HCT116 (cell line): ENCODE results near the gene RFWD3. TPM values are rescaled to one million over a fixed set of nuclear protein-coding genes. Genes with fewer than 3 reads are reported as not detected.

ENCODE experiments used
- ATAC-seq: fragments of 200-7000 bp; cut with Tn5 transposase; 2 replicates; pipeline ENCODE4 v1.9.1; 2020; ENCODE audit warnings: mild to moderate bottlenecking, moderate library complexity
- BruUV-seq: library from RNA; stranded (reverse); fragments of 400-500 nt; replicated peaks from 2 replicates; lab custom pipeline; 2021; lab: Mats Ljungman, UMichigan
- CTCF ChIA-PET: fragments of 300-600 bp; sonication (Branson Sonifier 250); formaldehyde crosslinking; loops from one replicate; lab custom pipeline; 2021; ENCODE audit warnings: antibody characterized with exemption; lab: Charles Lee
- POLR2A ChIA-PET: fragments of 300-600, 350-600 bp; sonication (Branson Sonifier 250); formaldehyde crosslinking; loops from one replicate; lab custom pipeline; 2021; ENCODE audit warnings: antibody characterized with exemption; lab: Charles Lee
- RAD21 ChIA-PET, 2 experiments: fragments of 300-600 bp; sonication (Branson Sonifier 250); formaldehyde crosslinking; loops; one replicate each; lab custom pipeline; 2023; ENCODE audit warnings: low total read pairs in 2 of 2; ENCODE audit not compliant: uncharacterized antibody in 2 of 2, unreplicated experiment in 2 of 2, low non-redundant PET in 1 of 2; lab: Charles Lee
- DNase-seq: peaks from one replicate; pipeline ENCODE4 v3.0.0-alpha.2; 2010; ENCODE audit warnings: low read depth, low spot score
- H2AFZ ChIP-seq: fragments of 200-600 bp; shearing (Covaris generic), sonication (generic); 2 replicates; pipeline ENCODE4 v1.6.1; 2017; ENCODE audit warnings: low read depth, mixed run types, mixed read lengths, antibody characterized with exemption, low read length; ENCODE audit not compliant: poor library complexity, severe bottlenecking
- H3K27ac ChIP-seq: 2 replicates; pipeline ENCODE4 v1.5.1; 2012; ENCODE audit warnings: low read depth, low read length
- H3K27me3 ChIP-seq: fragments of 200-600 bp; sonication (generic); 2 replicates; pipeline ENCODE4 v1.6.1; 2016; ENCODE audit warnings: mixed run types, low read length, mixed read lengths; ENCODE audit not compliant: insufficient read depth
- H3K36me3 ChIP-seq, 2 experiments: fragments of 200-500 bp in 1 of 2; fragments of 200-600 bp in 1 of 2; sonication (Bioruptor generic) in 1 of 2; sonication (generic) in 1 of 2; 2 replicates each; pipeline versions ENCODE4 v1.5.1 to v1.6.1; 2014 to 2016; ENCODE audit warnings: low read length in 2 of 2, inconsistent platforms in 1 of 2, mixed read lengths in 1 of 2, mixed run types in 1 of 2; ENCODE audit not compliant: insufficient read depth in 2 of 2, control insufficient read depth in 1 of 2
- H3K4me1 ChIP-seq, 2 experiments: fragments of 200-600 bp in 1 of 2; sonication (generic) in 1 of 2; 2 replicates each; pipeline versions ENCODE4 v1.5.1 to v1.6.1; 2012 to 2017; ENCODE audit warnings: low read length in 2 of 2, inconsistent platforms in 1 of 2, mild to moderate bottlenecking in 1 of 2, mixed read lengths in 1 of 2, mixed run types in 1 of 2, moderate library complexity in 1 of 2; ENCODE audit not compliant: insufficient read depth in 2 of 2, control insufficient read depth in 1 of 2
- H3K4me2 ChIP-seq: fragments of 200-600 bp; sonication (generic); 2 replicates; pipeline ENCODE4 v1.6.1; 2017; ENCODE audit warnings: mixed run types, low read length, mixed read lengths
- H3K4me3 ChIP-seq, 2 experiments: fragments of 200-600 bp in 1 of 2; sonication (generic) in 1 of 2; replicated peaks in 1 of 2; 2 replicates each; pipeline ENCODE4 v1.5.1; 2011 to 2016; ENCODE audit warnings: low read length in 2 of 2, control low read depth in 1 of 2, low read depth in 1 of 2, mild to moderate bottlenecking in 1 of 2, mixed read lengths in 1 of 2, mixed run types in 1 of 2
- H3K79me2 ChIP-seq: fragments of 200-600 bp; sonication (generic); 2 replicates; pipeline ENCODE4 v1.6.1; 2017; ENCODE audit warnings: mild to moderate bottlenecking, mixed run types, low read length, moderate library complexity, mixed read lengths; ENCODE audit not compliant: insufficient read depth
- H3K9ac ChIP-seq: fragments of 200-600 bp; sonication (generic); 2 replicates; pipeline ENCODE4 v1.6.1; 2016; ENCODE audit warnings: low read length, mixed read lengths
- H3K9me2 ChIP-seq: fragments of 200-600 bp; sonication (generic), shearing (Covaris generic); 2 replicates; pipeline ENCODE4 v1.6.1; 2017; ENCODE audit warnings: mixed run types, mild to moderate bottlenecking, moderate library complexity; ENCODE audit not compliant: insufficient read depth
- H3K9me3 ChIP-seq, 2 experiments: fragments of 200-500 bp in 1 of 2; fragments of 200-600 bp in 1 of 2; sonication (Bioruptor generic) in 1 of 2; sonication (generic) in 1 of 2; 2 replicates each; pipeline ENCODE4 v1.6.1; 2014 to 2017; ENCODE audit warnings: low read length in 2 of 2, mixed read lengths in 2 of 2, inconsistent platforms in 1 of 2, low read depth in 1 of 2, mild to moderate bottlenecking in 1 of 2, mixed run types in 1 of 2, moderate library complexity in 1 of 2; ENCODE audit not compliant: control insufficient read depth in 1 of 2, insufficient read depth in 1 of 2
- H4K20me1 ChIP-seq: fragments of 200-600 bp; sonication (generic), shearing (Covaris generic); 2 replicates; pipeline ENCODE4 v1.6.1; 2017; ENCODE audit warnings: mixed run types, mild to moderate bottlenecking, moderate library complexity; ENCODE audit not compliant: insufficient read depth
- CBX3 ChIP-seq: IDR thresholded peaks from 2 replicates; pipeline ENCODE4 v1.6.1; 2012; ENCODE audit warnings: low read depth
- CEBPB ChIP-seq: IDR thresholded peaks from 2 replicates; pipeline ENCODE4 v1.6.1; 2012; ENCODE audit warnings: low read depth
- ELF1 ChIP-seq: IDR thresholded peaks from 2 replicates; pipeline ENCODE4 v1.6.1; 2012; ENCODE audit warnings: low read depth, borderline replicate concordance
- EZH2phosphoT487 ChIP-seq: fragments of 200-600 bp; IDR thresholded peaks from 2 replicates; pipeline ENCODE4 v1.6.1; 2018; ENCODE audit warnings: antibody characterized with exemption, borderline replicate concordance
- FOSL1 ChIP-seq: IDR thresholded peaks from 2 replicates; pipeline ENCODE4 v1.6.1; 2012; ENCODE audit warnings: low read depth
- TCF7L2 ChIP-seq: IDR thresholded peaks from 2 replicates; pipeline ENCODE4 v1.7.0; 2011; ENCODE audit warnings: borderline replicate concordance, inconsistent platforms; ENCODE audit not compliant: insufficient read depth, insufficient read length; ENCODE audit errors: extremely low read depth
- ZBTB33 ChIP-seq: IDR thresholded peaks from 2 replicates; pipeline ENCODE4 v1.6.1; 2011; ENCODE audit warnings: mild to moderate bottlenecking, low read length, moderate library complexity; ENCODE audit not compliant: insufficient replicate concordance; ENCODE audit errors: extremely low read depth
- intact Hi-C: fragments of 100-400 bp; cut with micrococcal nuclease; formaldehyde crosslinking; loops from 2 replicates; pipeline ENCODE4 v1.10.0; 2022
- total RNA-seq: library from RNA; stranded (reverse); gene quantifications from one replicate; pipeline ENCODE4 v1.2.1, GENCODE V29; 2021; ENCODE audit not compliant: unreplicated experiment
- TF ChIP-seq, protein P1 (sequence below): IDR thresholded peaks from 2 replicates; pipeline ENCODE4 v1.6.1; 2012
- TF ChIP-seq, protein P2 (sequence below): IDR thresholded peaks from 2 replicates; pipeline ENCODE4 v1.6.1; 2012; ENCODE audit warnings: low read depth
- TF ChIP-seq, protein P3 (sequence below), 3 experiments: fragments of 200-600 bp in 1 of 3; sonication (generic) in 1 of 3; IDR thresholded peaks in 2 of 3; conservative IDR thresholded peaks in 1 of 3; 2 replicates each; pipeline ENCODE4 v1.5.1; 2012 to 2017; ENCODE audit warnings: low read depth in 2 of 3, low read length in 2 of 3, antibody characterized with exemption in 1 of 3, borderline replicate concordance in 1 of 3, control low read depth in 1 of 3, mild to moderate bottlenecking in 1 of 3, mixed read lengths in 1 of 3, mixed run types in 1 of 3, moderate library complexity in 1 of 3; ENCODE audit not compliant: insufficient read depth in 1 of 3

Gene RFWD3
- total RNA-seq, 1 experiment from 2014 or later = 83.6 TPM

DNA sequence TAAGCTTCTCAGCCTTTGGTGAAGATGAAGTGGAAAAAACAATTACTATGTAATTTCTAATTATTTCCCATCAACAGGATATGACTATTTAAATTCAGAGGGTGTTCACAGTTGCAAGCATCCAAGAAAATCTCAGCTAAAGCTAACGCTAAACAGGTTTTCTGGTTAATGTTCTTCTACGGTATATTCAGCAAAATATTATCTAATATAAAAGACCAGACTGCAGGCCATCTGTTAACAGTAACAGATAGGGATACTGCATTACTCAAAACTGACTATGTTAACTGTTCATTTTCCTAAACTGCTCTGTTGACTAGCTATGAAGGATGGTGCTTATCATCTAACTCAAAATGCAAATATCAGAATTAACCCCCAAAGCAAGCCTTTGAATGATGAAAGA is 92.5 kb downstream of the RFWD3 start:
- no peak for TF ChIP-seq ELF1
- TF ChIP-seq EZH2phosphoT487 = no peak
- Histone ChIP-seq H3K4me1 (peaks cover 73 to 87% of the 10 kb centered on the region in 2 experiments), H3K36me3 (no peaks in the 10 kb centered on the region), H3K4me2 (no peak overlapping the region), H3K4me3 (no peak overlapping the region), H3K9me2 (no peaks in the 10 kb centered on the region), H2AFZ (no peak overlapping the region), H3K27me3 (no peaks in the 10 kb centered on the region), H4K20me1 (peaks cover 8% of the 10 kb centered on the region; the same call in 1 of the 2 replicates), H3K27ac (no peak overlapping the region), H3K9me3 (no peaks in the 10 kb centered on the region), H3K9ac (no peak overlapping the region), H3K79me2 (peaks cover 93% of the 10 kb centered on the region)
- no peak for ATAC-seq
- BruUV-seq = no TSS peak
- POLR2A ChIA-PET = interaction anchor here (1.0 to 1.3 kb wide), 2 partner anchors 16 to 93 kb away, joined by 3 to 4 read pairs; partner anchors contain the start of gene RFWD3
- DNase-seq = no peak
- intact Hi-C loops = no loop called here
- RAD21 ChIA-PET = no interaction called here
- CTCF ChIA-PET = no interaction called here

DNA sequence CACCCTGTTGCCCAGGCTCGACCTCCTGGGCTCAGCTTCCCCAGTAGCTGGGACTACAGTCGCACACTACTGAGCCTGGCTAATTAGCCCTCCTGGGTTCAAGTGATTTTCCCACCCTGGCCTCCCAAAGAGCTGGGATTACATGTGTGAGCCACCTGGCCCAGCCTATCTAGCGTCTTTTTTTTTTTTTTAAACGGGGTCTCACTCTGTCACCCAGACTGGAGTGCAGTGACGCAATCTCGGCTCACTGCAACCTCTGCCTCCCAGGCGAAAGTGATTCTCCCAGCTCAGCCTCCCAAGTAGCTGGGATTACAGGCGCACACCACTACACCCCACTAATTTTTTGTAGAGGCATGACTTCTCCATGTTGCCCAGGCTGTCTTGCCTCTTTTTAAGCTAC is 93.1 kb downstream of the RFWD3 start:
- no peak for ATAC-seq
- POLR2A ChIA-PET = interaction anchor here (1.0 to 1.8 kb wide), 3 partner anchors 15 to 93 kb away, joined by 3 to 6 read pairs (median 4); partner anchors contain the start of gene RFWD3
- no peak for DNase-seq
- Histone ChIP-seq H3K9me2 (no peaks in the 10 kb centered on the region), H3K79me2 (peaks cover 93% of the 10 kb centered on the region), H3K4me2 (no peak overlapping the region), H3K4me1 (peaks cover 70 to 87% of the 10 kb centered on the region in 2 experiments), H3K27me3 (no peaks in the 10 kb centered on the region), H3K9ac (no peak overlapping the region), H3K4me3 (no peak overlapping the region), H4K20me1 (peaks cover 8% of the 10 kb centered on the region; the same call in 1 of the 2 replicates), H3K9me3 (no peaks in the 10 kb centered on the region), H3K27ac (no peak overlapping the region), H3K36me3 (no peaks in the 10 kb centered on the region), H2AFZ (no peak overlapping the region)
- RAD21 ChIA-PET = no interaction called here
- CTCF ChIA-PET = no interaction called here
- no TSS peak for BruUV-seq
- TF ChIP-seq, protein P1, sequence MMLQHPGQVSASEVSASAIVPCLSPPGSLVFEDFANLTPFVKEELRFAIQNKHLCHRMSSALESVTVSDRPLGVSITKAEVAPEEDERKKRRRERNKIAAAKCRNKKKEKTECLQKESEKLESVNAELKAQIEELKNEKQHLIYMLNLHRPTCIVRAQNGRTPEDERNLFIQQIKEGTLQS = no peak
- TF ChIP-seq CBX3 (no peak), CEBPB (peak; percentile 18; the same call in 1 of the 2 replicates), ELF1 (no peak), TCF7L2 (no peak), FOSL1 (no peak), ZBTB33 (no peak)
- TF ChIP-seq, protein P2, sequence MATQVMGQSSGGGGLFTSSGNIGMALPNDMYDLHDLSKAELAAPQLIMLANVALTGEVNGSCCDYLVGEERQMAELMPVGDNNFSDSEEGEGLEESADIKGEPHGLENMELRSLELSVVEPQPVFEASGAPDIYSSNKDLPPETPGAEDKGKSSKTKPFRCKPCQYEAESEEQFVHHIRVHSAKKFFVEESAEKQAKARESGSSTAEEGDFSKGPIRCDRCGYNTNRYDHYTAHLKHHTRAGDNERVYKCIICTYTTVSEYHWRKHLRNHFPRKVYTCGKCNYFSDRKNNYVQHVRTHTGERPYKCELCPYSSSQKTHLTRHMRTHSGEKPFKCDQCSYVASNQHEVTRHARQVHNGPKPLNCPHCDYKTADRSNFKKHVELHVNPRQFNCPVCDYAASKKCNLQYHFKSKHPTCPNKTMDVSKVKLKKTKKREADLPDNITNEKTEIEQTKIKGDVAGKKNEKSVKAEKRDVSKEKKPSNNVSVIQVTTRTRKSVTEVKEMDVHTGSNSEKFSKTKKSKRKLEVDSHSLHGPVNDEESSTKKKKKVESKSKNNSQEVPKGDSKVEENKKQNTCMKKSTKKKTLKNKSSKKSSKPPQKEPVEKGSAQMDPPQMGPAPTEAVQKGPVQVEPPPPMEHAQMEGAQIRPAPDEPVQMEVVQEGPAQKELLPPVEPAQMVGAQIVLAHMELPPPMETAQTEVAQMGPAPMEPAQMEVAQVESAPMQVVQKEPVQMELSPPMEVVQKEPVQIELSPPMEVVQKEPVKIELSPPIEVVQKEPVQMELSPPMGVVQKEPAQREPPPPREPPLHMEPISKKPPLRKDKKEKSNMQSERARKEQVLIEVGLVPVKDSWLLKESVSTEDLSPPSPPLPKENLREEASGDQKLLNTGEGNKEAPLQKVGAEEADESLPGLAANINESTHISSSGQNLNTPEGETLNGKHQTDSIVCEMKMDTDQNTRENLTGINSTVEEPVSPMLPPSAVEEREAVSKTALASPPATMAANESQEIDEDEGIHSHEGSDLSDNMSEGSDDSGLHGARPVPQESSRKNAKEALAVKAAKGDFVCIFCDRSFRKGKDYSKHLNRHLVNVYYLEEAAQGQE = no peak
- TF ChIP-seq, protein P3, sequence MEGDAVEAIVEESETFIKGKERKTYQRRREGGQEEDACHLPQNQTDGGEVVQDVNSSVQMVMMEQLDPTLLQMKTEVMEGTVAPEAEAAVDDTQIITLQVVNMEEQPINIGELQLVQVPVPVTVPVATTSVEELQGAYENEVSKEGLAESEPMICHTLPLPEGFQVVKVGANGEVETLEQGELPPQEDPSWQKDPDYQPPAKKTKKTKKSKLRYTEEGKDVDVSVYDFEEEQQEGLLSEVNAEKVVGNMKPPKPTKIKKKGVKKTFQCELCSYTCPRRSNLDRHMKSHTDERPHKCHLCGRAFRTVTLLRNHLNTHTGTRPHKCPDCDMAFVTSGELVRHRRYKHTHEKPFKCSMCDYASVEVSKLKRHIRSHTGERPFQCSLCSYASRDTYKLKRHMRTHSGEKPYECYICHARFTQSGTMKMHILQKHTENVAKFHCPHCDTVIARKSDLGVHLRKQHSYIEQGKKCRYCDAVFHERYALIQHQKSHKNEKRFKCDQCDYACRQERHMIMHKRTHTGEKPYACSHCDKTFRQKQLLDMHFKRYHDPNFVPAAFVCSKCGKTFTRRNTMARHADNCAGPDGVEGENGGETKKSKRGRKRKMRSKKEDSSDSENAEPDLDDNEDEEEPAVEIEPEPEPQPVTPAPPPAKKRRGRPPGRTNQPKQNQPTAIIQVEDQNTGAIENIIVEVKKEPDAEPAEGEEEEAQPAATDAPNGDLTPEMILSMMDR (IDR thresholded peaks at IDR 0.05 in 2 of 3, conservative IDR thresholded peaks at IDR 0.05 in 1 of 3; ENCODE audit: borderline replicate concordance in 1 of 3, insufficient read depth in 1 of 3, low read depth in 2 of 3, low read length in 2 of 3) = no peak
- intact Hi-C loops = no loop called here
